ENCODE results near the gene HAUS2. TPM values are rescaled to one million over a fixed set of nuclear protein-coding genes. Genes with fewer than 3 reads are reported as not detected.

The HAUS2 gene
- polyA plus RNA-seq, 2 of the 4 experiments (the other 2 are of a cell fraction), result 15.7 to 31.0 TPM

DNA sequence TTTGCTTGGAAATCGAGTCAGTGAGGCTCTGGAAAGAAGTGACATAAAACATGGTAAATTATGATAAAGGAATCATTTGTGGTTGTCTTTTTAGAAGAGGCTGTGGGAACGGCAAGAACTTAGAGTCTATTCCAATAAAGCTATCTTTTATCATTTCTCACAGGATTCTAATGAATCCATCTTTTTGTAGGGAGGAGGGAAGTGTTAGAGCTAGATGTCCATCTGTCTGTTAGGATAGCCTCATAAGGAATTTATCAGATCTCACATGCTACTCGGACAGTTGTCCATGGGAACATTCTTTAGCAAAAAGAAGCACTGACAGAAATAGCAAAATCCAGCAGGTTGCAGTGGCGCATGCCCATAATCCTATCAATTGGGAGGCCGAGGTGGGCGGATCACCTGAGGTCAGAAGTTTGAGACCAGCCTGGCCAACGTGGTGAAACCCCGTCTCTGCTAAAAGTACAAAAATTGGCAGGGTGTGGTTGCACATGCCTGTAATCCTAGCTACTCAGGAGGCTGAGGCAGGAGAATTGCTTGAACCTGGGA, 63.8 kb downstream of the HAUS2 start:
- H3K4me1 ChIP-seq, result no peaks in the 10 kb centered on the region
- DNase-seq (ENCODE audit: low read depth in 1 of 2, low spot score in 1 of 2), result no peak
- H3K27ac ChIP-seq, result no peak overlapping the region
- ATAC-seq, result no peak
- POLR2A ChIA-PET, result no interaction called here
- no peak overlapping the region for H3K4me2 ChIP-seq
- no peak overlapping the region for H3K4me3 ChIP-seq
- no peak for FAIRE-seq
- CTCF ChIA-PET, result interaction anchor here (0.6 kb wide), 1 partner anchor 1843 kb away, joined by 3 read pairs; no protein-coding TSS in a partner anchor
- TF ChIP-seq, protein P1, sequence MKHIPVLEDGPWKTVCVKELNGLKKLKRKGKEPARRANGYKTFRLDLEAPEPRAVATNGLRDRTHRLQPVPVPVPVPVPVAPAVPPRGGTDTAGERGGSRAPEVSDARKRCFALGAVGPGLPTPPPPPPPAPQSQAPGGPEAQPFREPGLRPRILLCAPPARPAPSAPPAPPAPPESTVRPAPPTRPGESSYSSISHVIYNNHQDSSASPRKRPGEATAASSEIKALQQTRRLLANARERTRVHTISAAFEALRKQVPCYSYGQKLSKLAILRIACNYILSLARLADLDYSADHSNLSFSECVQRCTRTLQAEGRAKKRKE (CRISPR knock-in tag; IDR thresholded peaks at IDR 0.05; ENCODE audit: low read depth), result no peak
- TF ChIP-seq, protein P2, sequence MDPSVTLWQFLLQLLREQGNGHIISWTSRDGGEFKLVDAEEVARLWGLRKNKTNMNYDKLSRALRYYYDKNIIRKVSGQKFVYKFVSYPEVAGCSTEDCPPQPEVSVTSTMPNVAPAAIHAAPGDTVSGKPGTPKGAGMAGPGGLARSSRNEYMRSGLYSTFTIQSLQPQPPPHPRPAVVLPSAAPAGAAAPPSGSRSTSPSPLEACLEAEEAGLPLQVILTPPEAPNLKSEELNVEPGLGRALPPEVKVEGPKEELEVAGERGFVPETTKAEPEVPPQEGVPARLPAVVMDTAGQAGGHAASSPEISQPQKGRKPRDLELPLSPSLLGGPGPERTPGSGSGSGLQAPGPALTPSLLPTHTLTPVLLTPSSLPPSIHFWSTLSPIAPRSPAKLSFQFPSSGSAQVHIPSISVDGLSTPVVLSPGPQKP (IDR thresholded peaks at IDR 0.05; ENCODE audit: low read depth, low read length), result no peak
- TF ChIP-seq CHD4 (IDR thresholded peaks at IDR 0.05; ENCODE audit: borderline replicate concordance), result no peak
- TF ChIP-seq HDAC2 (IDR thresholded peaks at IDR 0.05), result no peak
- TF ChIP-seq ZFP36 (IDR thresholded peaks at IDR 0.05; ENCODE audit: borderline replicate concordance, partially characterized antibody), result no peak
- no peak for TF ChIP-seq ZNF302 (CRISPR knock-in tag; IDR thresholded peaks at IDR 0.05)
- no peak for TF ChIP-seq KDM1A (IDR thresholded peaks at IDR 0.05; ENCODE audit: low read depth)
- TF ChIP-seq PHF8 (IDR thresholded peaks at IDR 0.05; ENCODE audit: borderline replicate concordance, low read depth), result no peak
- no peak for TF ChIP-seq FOSL2 (IDR thresholded peaks at IDR 0.05)
- no peak for TF ChIP-seq FOSL2 (CRISPR knock-in tag; IDR thresholded peaks at IDR 0.05)
- TF ChIP-seq, protein P3, sequence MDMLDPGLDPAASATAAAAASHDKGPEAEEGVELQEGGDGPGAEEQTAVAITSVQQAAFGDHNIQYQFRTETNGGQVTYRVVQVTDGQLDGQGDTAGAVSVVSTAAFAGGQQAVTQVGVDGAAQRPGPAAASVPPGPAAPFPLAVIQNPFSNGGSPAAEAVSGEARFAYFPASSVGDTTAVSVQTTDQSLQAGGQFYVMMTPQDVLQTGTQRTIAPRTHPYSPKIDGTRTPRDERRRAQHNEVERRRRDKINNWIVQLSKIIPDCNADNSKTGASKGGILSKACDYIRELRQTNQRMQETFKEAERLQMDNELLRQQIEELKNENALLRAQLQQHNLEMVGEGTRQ (IDR thresholded peaks at IDR 0.05), result no peak
- no peak for TF ChIP-seq MAFK (IDR thresholded peaks at IDR 0.05; ENCODE audit: partially characterized antibody)
- TF ChIP-seq, protein P4, sequence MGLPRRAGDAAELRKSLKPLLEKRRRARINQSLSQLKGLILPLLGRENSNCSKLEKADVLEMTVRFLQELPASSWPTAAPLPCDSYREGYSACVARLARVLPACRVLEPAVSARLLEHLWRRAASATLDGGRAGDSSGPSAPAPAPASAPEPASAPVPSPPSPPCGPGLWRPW (IDR thresholded peaks at IDR 0.05), result no peak
- TF ChIP-seq TFCP2L1 (CRISPR knock-in tag; IDR thresholded peaks at IDR 0.05), result no peak
- no peak for TF ChIP-seq HOXA7 (CRISPR knock-in tag; IDR thresholded peaks at IDR 0.05)
- TF ChIP-seq JUN (IDR thresholded peaks at IDR 0.05), result no peak
- TF ChIP-seq EHF (CRISPR knock-in tag; IDR thresholded peaks at IDR 0.05), result no peak
- H3K9me3 ChIP-seq, result no peaks in the 10 kb centered on the region
- 77% methylated on average over 8 of the region's 8 CpGs for WGBS (ENCODE audit: missing lambda C conversion rate)

DNA sequence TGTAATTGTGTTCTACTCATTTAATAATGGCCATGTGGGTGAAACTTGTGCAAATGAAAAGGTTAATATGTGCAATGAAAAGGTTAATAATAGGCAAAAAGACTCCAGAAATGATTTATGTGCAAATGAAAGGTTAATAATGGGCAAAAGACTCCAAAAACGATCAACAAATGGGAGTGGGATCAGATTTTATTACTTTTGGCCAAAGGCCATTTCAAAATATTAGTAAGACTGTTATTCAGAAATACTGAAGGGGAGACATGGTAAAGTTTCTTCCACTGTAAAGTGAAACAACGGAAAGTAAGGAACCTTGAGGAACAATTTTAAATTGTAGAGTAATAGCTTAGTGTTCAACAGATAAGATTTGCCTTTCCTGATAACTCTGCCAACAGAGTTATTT, 67.5 kb downstream of the HAUS2 start:
- ATAC-seq, result no peak
- CTCF ChIA-PET, result no interaction called here
- POLR2A ChIA-PET, result interaction anchor here (0.7 kb wide), 1 partner anchor 28 kb away, joined by 3 read pairs; no protein-coding TSS in a partner anchor
- no peaks in the 10 kb centered on the region for H3K4me1 ChIP-seq
- no peak for DNase-seq (ENCODE audit: low read depth in 1 of 2, low spot score in 1 of 2)
- no peak overlapping the region for H3K4me2 ChIP-seq
- no peaks in the 10 kb centered on the region for H3K9me3 ChIP-seq
- TF ChIP-seq ZC3H11A (IDR thresholded peaks at IDR 0.05), result no peak
- no peak for TF ChIP-seq SREBF2 (IDR thresholded peaks at IDR 0.05)
- no peak for TF ChIP-seq POLR2AphosphoS2 (conservative IDR thresholded peaks at IDR 0.05; ENCODE audit: low read length)
- TF ChIP-seq KDM1A (IDR thresholded peaks at IDR 0.05; ENCODE audit: low read depth), result no peak
- TF ChIP-seq HOXB5 (CRISPR knock-in tag; IDR thresholded peaks at IDR 0.05), result no peak
- TF ChIP-seq, protein P5, sequence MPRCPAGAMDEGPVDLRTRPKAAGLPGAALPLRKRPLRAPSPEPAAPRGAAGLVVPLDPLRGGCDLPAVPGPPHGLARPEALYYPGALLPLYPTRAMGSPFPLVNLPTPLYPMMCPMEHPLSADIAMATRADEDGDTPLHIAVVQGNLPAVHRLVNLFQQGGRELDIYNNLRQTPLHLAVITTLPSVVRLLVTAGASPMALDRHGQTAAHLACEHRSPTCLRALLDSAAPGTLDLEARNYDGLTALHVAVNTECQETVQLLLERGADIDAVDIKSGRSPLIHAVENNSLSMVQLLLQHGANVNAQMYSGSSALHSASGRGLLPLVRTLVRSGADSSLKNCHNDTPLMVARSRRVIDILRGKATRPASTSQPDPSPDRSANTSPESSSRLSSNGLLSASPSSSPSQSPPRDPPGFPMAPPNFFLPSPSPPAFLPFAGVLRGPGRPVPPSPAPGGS (IDR thresholded peaks at IDR 0.05), result no peak
- TF ChIP-seq MAFK (IDR thresholded peaks at IDR 0.05; ENCODE audit: partially characterized antibody), result no peak
- no peak for TF ChIP-seq JUN (IDR thresholded peaks at IDR 0.05)
- no peak for TF ChIP-seq CEBPB (IDR thresholded peaks at IDR 0.05)
- no peak for TF ChIP-seq CBX2 (IDR thresholded peaks at IDR 0.05; ENCODE audit: borderline replicate concordance, low read depth)
- TF ChIP-seq, protein P3 (IDR thresholded peaks at IDR 0.05), result no peak
- no peak for TF ChIP-seq TP53 (CRISPR knock-in tag; IDR thresholded peaks at IDR 0.05)
- no peak for TF ChIP-seq CBX8 (IDR thresholded peaks at IDR 0.05)
- no peak overlapping the region for H3K27ac ChIP-seq
- no peak for FAIRE-seq
- no peak overlapping the region for H3K4me3 ChIP-seq
- WGBS (ENCODE audit: missing lambda C conversion rate), result 49% methylated on average over 2 of the region's 2 CpGs

Measured in A549 (cell line).